SU-DHL-6 (cell line): ENCODE data around the gene SLC36A3.

Source experiments
- H2AFZ ChIP-seq: fragments of 200-600 bp; sonication (generic); 2 replicates; pipeline ENCODE4 v1.6.1; 2014; ENCODE audit warnings: low read depth, mild to moderate bottlenecking, moderate library complexity, mixed read lengths, antibody characterized with exemption, low read length; ENCODE audit not compliant: severe bottlenecking
- H3F3A ChIP-seq: fragments of 200-600 bp; shearing (Covaris generic); 2 replicates; pipeline ENCODE4 v1.6.0; 2016; ENCODE audit warnings: antibody characterized with exemption, mild to moderate bottlenecking; ENCODE audit not compliant: insufficient read depth
- H3K27ac ChIP-seq: fragments of 200-600 bp; sonication (generic); 2 replicates; pipeline ENCODE4 v1.5.1; 2016; ENCODE audit warnings: low read depth, mild to moderate bottlenecking, low read length, moderate library complexity, mixed read lengths
- H3K27me3 ChIP-seq: fragments of 200-600 bp; sonication (generic), shearing (Covaris generic); 2 replicates; pipeline ENCODE4 v1.6.0; 2014; ENCODE audit warnings: mild to moderate bottlenecking, low read length
- H3K36me3 ChIP-seq: fragments of 200-600 bp; sonication (generic); 2 replicates; pipeline ENCODE4 v1.6.1; 2014; ENCODE audit warnings: mild to moderate bottlenecking, low read length, mixed read lengths
- H3K4me2 ChIP-seq: fragments of 300-600, 200-600 bp; shearing (Covaris generic), sonication (generic); 2 replicates; pipeline ENCODE4 v1.6.0; 2014; ENCODE audit warnings: low read length, low read depth, mild to moderate bottlenecking; ENCODE audit not compliant: poor library complexity, severe bottlenecking
- H3K4me3 ChIP-seq: fragments of 200-600 bp; sonication (generic); 2 replicates; pipeline ENCODE4 v1.5.1; 2014; ENCODE audit warnings: antibody characterized with exemption, low read length, mild to moderate bottlenecking, mixed read lengths; ENCODE audit not compliant: insufficient read depth, poor library complexity, severe bottlenecking
- H3K79me2 ChIP-seq: fragments of 200-600 bp; sonication (generic); 2 replicates; pipeline ENCODE4 v1.6.1; 2014; ENCODE audit warnings: mild to moderate bottlenecking, low read length, moderate library complexity; ENCODE audit not compliant: insufficient read depth
- H3K9ac ChIP-seq: fragments of 200-600 bp; sonication (generic); 2 replicates; pipeline ENCODE4 v1.7.0; 2014; ENCODE audit warnings: mild to moderate bottlenecking, low read length
- H3K9me2 ChIP-seq: fragments of 200-600 bp; sonication (generic); replicated peaks from 2 replicates; pipeline ENCODE4 v1.6.1; 2014; ENCODE audit warnings: low read length; ENCODE audit not compliant: insufficient read depth
- H3K9me3 ChIP-seq: fragments of 200-600 bp; sonication (generic); 2 replicates; pipeline ENCODE4 v1.6.1; 2014; ENCODE audit warnings: low read length, mixed read lengths; ENCODE audit not compliant: insufficient read depth
- H4K20me1 ChIP-seq: fragments of 200-600 bp; sonication (generic); 2 replicates; pipeline ENCODE4 v1.6.1; 2014; ENCODE audit warnings: low read depth, mild to moderate bottlenecking, antibody characterized with exemption, low read length, moderate library complexity, mixed read lengths
- CTCF ChIP-seq: fragments of 200-600 bp; sonication (generic); IDR thresholded peaks from one replicate; pipeline ENCODE4 v1.5.1; 2017; ENCODE audit warnings: antibody characterized with exemption, mild to moderate bottlenecking, low read length, moderate library complexity; ENCODE audit not compliant: insufficient read depth, poor library complexity, severe bottlenecking
- EZH2phosphoT487 ChIP-seq: fragments of 200-600 bp; sonication (generic), shearing (Covaris generic); conservative IDR thresholded peaks from 2 replicates; pipeline ENCODE4 v1.6.1; 2018; ENCODE audit warnings: mild to moderate bottlenecking, antibody characterized with exemption, low read length, moderate library complexity, mixed read lengths

SLC36A3 gene

GRCh38 chr5:151345808-151346478 lies 42.4 kb upstream of the SLC36A3 start:
- H2AFZ ChIP-seq = no peak overlapping the region
- H3K4me3 ChIP-seq = no peak overlapping the region
- H3K9me2 ChIP-seq = no peaks in the 10 kb centered on the region
- no peaks in the 10 kb centered on the region for H4K20me1 ChIP-seq
- H3K9me3 ChIP-seq = no peaks in the 10 kb centered on the region
- TF ChIP-seq EZH2phosphoT487 (no peak), CTCF (no peak)
- no peak overlapping the region for H3K9ac ChIP-seq
- H3K36me3 ChIP-seq = no peaks in the 10 kb centered on the region
- no peaks in the 10 kb centered on the region for H3F3A ChIP-seq
- no peak overlapping the region for H3K27ac ChIP-seq
- no peaks in the 10 kb centered on the region for H3K79me2 ChIP-seq
- H3K4me2 ChIP-seq = no peak overlapping the region
- no peaks in the 10 kb centered on the region for H3K27me3 ChIP-seq

DNA sequence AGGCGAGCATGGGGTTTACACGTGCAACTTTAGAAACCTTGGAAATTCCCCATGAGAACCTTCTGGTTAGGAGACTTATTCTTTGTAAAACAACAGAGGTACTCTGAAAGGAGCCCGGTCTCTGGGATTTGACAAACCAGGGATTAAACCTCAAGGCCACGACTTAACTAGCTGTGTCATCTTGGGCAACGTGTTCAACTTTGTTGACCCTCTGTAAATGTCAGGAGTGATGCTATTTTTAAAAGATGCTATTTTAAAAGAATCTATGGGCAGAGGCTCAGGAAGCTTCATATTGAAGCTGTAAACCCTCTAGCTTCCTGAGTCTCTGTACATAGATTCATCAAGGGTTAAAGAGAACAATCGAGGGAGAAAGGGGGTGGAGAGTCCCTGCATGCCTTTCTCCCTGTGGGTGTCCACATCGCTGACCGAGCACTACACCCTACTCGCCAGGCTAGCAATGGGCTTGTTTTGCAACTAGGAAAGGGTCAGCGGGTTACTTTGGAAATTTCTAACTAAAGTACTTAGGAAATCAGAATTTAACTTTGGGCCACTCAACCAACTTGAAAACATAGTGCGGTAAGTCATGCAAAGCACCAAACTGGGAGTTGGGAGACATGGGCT lies 41.7 kb upstream of the SLC36A3 start:
- Histone ChIP-seq H2AFZ (no peak overlapping the region), H3K27me3 (no peaks in the 10 kb centered on the region), H3K36me3 (no peaks in the 10 kb centered on the region), H3K9me3 (no peaks in the 10 kb centered on the region), H3K4me3 (no peak overlapping the region), H3K9ac (no peak overlapping the region), H3K9me2 (no peaks in the 10 kb centered on the region), H4K20me1 (no peaks in the 10 kb centered on the region), H3F3A (no peaks in the 10 kb centered on the region), H3K27ac (no peak overlapping the region), H3K79me2 (no peaks in the 10 kb centered on the region), H3K4me2 (no peak overlapping the region)
- TF ChIP-seq EZH2phosphoT487 (no peak), CTCF (no peak)

GRCh38 chr5:151344088-151344487 lies 40.5 kb upstream of the SLC36A3 start:
- no peak for TF ChIP-seq EZH2phosphoT487
- no peak for TF ChIP-seq CTCF
- Histone ChIP-seq H3K9me2 (no peaks in the 10 kb centered on the region), H3K27me3 (no peaks in the 10 kb centered on the region), H3K27ac (no peak overlapping the region), H3K36me3 (no peaks in the 10 kb centered on the region), H3K9ac (no peak overlapping the region), H2AFZ (no peak overlapping the region), H4K20me1 (no peaks in the 10 kb centered on the region), H3K79me2 (no peaks in the 10 kb centered on the region), H3F3A (no peaks in the 10 kb centered on the region), H3K4me2 (no peak overlapping the region), H3K9me3 (no peaks in the 10 kb centered on the region), H3K4me3 (no peak overlapping the region)
